GM21576 (cell line): Measurements from ENCODE around the gene PRRC2B.

Source experiments
- ATAC-seq: cut with Tn5 transposase; IDR thresholded peaks from one replicate; pipeline ENCODE4 v1.9.1; 2021; ENCODE audit warnings: mild to moderate bottlenecking, moderate library complexity; ENCODE audit not compliant: unreplicated experiment

Gene PRRC2B

DNA sequence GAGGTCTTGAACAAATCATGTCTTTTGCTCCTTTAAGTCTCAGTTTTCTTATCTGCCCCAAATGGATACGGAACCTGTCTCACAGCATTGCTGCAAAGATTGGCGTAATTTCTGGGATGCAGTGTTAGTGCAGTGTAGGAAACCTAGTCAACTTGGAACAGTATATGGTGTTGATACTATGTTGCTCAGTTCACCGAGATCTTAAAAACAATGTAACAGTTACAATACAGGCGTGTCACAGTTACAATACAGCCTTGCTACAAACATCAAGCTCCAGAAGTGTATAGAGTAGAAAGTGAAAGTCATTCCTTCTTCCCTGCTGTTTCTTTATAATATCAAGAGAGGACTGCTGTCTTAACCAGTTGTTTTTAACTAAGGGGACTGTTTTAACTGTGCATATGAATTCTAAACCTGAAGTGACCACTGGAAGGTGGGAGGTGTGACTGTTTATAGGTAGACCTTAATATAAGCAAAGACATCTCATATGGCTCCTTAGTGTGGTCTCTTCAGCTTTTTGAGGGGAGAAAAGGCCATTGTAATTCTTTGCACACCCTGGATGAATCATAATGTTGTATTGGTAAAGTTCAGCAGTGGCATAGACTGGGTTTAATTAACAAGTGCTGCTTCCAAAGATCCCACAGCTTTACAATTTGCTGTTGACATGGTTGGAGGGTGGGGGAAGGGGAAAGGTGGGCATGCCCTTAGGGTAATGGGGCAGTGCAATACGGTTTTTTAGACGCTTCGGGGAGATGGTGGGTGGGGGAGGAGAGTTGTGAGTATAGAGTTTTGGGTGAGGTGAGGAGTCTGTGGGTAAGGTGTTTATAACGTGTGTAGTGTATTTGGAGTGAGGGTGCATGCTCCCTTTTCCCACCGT is 12.9 kb downstream of the PRRC2B start:
- no peak for ATAC-seq

DNA sequence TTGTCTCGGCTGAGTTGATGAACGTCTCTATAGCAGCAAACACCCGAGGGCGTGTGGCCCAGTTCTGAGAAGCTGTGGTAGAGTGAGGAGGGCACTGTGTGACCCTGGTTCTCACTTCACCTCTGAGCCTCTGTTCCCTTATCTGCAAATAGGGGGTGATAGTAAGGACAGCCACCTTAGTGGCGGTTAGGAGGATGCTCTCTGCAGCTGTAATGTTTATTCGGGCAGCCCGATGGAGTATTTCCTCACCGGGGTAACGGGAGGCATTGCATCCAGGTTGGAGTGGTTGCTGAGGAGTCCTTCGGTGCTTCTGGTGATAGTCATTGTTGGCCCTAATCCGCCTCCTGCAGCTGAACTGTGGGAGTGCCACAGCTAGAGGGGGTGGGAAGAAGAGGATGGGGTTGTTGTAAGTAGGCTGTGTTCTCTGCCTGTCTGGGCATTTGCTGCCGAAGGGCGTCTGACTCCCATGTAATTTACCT is 13.9 kb downstream of the PRRC2B start:
- no peak for ATAC-seq

DNA sequence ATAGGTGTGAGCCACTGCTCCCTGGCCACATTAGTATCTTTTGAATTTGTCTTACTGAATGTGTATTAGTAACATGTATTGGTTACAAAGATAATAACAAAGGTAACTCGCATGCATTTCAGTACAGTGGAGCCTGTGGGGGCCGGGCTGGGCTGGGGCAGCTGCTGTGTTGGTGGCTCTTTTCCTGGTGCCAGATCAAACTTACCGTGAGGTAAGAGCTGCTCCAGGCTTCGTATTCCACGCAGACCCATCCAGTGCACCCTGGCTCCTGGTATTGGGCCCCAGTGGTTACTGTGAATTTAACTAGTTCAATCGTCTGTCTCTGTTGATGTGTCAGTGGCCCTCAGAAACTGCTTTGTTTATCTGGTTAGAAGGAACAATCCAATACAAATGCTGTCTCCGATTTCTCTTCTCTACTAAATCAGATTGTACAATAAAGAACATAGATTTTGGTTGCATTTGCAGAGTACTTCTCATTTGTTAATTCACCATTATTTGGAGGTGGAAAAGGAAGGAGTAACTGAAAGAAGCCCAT is 15.6 kb downstream of the PRRC2B start:
- ATAC-seq: no peak

DNA sequence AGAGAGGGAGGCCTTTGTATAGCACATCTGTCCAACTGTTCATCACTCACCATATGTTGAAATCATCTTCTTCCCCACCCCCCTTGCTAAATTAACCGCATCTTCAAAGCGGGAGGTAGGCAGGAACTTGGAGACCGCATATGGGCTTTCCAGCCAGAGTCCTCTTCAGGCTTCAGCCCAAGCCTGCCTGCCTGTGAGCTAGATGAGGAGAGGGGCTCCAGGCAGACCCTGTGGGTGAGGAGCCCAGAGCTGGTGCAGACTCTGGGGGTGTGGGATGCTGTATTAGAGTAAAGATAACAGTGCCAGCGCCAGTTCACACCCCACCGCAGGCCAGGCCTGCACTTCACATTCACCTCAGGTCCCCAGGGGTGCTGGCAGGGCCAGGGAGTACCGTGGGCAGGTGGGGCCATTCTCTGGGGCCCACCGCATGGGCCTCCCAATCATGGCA is 16.2 kb downstream of the PRRC2B start:
- ATAC-seq: no peak

DNA sequence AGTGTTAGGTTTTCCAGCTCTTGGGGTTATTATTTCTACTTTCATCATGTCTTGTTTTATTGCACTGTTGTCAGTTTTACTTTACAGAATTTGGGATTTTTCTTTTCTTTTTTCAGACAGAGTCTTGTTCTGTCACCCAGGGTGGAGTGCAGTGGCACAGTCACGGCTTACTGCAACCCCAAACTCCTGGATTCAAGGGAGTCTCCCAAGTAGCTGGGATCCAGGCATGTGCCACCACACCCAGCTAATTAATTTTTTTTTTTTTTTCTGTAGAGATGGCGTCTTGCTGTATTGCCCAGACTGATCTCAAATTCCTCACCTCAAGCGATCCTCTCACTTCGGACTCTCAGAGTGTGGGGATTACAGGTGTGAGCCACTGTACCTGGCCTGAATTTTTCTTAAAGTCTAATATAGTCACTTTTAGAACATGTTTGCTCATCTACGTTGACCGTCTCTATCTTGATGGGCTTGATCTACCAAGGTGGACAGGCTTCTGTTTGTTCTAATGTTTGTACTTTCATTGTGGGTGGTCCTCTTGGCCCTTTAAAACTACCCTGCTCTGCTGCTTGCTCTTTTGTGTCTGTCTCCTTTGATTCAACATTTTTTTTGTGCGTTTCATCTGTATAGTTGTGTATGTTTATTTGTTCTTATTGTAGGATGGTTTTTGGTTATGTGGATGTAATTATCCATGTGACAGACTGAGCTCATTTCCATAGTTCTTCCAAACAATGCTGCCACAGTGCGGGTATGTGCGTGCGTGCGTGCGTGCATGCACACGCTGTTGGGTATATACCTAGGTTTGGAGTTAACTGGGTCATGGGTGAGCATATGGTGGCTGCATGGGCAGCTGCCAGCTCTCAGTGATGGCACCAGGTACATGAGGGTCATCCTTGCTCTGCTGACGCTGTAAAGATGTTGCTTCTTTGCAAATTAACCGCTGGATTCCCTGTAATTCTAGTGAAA is 18.1 kb downstream of the PRRC2B start:
- ATAC-seq: no peak

DNA sequence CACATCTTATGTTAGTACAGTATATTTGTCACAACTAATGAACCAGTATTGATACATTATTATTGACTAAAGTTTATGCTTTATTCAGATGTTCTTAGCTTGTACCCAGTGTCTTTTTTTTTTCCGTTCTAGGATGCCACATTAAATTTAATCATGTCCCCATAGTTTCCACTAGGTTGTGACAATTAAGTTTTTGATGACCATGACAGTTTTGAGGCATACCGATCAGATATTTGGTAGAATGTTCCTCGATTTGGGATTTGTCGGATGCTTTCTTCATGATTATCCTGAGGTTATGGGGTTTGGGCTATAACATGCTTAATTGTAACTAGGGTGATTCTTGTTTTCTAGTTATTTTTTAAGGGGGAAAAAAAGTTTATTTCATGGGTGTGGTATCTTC is 22.6 kb downstream of the PRRC2B start:
- no peak for ATAC-seq

DNA sequence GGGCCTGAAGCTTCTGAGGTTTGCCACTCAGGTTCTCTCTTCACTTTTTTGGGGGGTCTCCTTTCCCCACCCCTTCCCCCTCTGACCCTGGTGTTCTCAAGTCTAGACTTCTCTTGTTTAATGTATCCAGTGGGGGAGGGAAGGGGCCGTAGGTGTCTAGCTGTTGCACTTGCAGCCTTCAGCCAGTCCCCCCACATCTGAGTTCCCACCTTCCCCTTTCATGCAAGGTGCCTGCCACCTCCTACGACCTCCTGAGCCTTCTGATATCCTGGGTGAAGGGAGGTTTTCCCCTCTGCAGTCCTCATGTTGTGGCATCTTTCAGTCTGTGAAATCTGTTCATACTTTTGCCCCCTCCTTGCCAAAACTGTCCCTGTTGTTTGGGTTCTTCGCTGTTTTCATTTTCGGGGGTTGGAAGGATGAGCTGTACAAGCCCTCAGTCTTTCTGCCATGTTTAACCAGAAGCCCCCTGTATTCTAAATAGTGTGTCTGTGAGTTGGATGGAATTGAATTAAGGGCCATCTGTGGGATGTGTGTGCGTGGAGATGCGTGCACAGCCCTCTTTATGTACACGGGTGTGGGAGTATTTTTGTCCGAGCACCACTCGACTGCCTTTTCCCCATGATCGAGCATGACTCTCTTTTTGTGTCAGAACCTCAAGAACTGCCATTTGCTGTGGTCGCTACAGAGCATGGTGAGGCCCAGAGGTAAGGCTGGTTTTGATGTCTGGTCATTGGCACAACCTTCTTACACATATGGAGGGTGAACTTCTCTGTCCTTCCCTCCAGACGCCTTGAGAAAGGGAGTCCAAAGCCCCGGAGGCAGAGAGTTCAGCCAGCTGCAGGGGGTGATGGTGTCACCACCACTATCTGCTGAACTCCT is 23.6 kb downstream of the PRRC2B start:
- no peak for ATAC-seq

DNA sequence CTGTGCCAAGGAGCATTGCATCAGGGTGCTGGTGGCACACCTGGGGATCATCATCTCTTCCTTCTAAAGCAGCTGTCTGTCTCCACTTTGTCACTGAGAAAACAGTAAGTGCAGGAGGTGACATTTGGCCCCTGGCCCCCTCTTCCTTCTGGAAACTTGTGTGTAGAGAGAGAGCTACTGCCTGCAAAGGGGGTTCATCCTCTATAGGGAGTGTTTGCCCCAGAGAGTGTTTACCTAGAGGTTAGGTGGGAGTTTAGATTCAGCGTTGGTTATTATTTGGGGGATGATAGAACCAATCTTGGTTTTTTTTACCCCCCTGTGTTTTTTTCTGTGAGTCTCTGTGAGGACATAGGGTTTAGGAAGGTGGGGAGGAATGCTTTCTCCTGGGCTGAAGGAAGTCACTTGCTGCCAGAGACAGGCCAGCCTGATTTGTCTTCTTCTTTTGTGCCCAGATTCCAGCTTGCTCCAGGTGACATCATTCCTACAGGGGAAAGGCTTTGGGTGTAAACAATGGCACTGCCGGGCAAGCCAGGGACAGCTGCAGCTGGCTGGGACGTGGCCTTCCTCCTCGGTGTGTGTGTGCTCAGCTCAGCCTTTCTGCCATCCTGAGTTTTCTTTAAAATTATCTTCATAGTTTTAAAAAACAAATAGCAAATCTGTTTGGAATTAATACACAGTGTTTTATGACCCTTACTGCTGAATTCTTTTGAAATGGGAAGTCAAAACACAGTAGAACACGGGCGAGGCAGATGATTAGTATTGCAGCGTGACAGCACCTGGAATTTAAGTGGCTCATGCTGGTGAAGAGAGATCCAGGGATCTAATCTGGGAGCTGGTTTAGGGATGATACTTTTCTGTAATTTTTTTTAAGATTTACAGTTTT is 24.5 kb downstream of the PRRC2B start:
- no peak for ATAC-seq

DNA sequence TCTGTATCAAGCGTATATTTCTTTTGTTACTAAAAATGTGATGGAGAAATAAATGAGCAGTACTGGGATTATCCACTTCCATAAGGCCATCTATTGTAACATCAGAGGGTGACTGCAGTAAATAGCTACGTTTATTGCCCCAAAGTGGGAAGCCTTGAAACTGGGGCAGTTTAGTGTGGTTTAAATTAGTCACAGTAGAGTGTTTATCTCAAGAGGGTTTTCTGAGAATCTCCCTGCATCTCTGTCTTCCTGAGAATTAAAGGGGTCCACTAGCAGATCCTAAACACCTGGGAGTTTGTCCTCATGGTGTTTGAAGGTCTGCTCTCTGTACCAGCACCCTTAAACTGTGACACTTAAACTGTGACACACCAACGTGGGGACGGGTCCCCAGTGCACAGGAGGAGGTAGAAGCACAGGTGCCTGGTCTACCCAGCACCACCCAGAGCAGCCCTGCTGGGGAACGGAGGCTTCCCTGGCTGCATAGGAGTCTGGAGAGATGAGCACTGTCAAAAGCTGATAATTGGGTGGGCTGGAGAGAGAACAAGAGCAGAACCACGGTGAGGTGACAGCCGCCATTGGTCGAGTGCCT is 25.2 kb downstream of the PRRC2B start:
- ATAC-seq: no peak

DNA sequence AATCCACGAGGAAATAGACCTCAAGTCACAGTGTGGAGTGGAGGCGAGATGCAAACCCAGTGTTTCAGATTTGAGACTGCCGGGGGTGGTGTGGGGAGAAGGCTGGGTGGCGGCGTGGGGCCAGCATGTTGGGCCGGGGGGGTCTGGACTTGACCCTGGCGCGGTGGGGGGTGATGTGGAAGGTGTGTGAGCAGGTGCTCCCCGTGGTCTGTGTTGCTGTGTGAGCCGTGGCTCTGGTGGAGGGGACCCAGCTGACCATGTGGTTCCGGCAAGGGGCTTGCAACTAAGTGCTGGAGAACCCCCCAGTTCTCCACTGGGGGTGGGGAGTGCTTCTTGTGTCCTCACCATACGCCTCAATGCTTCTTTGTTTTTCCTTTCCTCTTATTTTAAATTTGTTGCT is 25.8 kb downstream of the PRRC2B start:
- no peak for ATAC-seq

DNA sequence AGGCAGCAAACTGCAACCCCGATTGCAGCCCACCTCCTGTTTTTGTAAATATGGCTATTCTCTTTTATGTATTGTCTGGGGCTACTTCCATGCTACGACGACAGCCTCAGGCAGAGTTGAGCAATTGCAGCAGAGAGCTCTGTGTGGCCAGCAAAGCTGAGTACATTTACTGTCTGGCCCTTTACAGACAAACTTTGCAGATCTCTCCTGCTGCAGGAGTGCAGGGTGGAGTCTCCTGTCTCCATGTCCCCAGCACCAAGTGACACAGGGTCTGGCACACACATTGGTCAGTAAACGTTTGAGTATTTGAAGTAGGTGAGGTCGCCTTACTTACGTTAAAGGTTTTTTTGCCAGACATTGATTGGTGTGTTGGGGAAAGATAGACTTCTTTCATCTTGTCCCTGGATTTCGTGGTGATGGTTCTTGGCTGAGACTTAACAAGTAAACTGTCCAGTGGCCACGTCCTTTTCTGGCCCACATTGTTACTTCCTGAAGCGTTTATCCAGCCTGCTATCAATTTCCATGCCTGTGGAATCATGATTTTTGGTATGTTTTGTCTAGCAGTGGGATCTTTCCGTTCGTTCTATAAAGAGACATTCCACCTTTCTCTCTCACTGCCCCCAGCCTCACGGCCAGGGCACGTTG is 27.2 kb downstream of the PRRC2B start:
- no peak for ATAC-seq

DNA sequence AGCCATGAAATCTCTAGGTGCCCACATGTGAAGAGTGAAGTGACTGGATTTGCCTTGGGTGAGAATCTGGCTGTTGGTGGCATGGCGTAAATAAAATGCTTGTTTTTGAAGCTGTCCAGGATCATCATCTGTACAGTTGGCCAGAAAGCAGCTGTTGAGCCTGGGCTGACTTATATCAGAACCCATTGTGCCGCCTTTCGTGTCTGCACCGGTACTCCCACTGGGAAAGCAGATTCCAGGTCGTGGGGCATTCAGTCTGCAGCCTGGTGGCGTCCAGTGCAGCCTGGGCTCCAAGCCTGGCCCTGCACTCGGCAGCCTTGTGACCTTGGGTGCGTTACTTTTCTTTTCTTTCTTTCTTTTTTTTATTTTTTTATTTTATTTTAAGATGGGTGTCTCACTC is 27.8 kb downstream of the PRRC2B start:
- no peak for ATAC-seq

DNA sequence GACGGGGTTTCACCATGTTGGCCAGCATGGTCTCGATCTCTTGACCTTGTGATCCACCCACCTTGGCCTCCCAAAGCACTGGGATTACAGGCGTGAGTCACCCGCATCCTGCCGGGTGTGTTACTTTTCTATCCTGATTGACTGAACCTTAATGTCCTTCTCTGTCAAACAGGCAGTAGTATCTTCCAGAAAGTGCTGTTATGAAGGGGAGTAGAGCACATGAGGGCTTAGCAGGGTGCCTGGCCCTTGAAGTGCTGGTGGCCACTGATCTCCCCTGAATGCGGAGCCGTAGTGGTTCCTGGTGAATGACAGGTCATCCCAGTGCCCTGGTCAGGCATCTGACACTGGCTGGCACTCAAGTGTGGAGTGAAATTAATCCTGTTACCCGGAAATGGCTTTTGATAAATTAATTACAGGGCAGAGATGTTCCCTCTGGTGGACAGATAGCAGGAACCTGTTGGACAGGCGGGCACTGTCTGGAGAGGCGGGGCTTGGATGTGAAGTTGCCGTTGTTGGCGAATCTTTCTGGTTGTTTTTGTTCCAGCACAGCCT is 28.4 kb downstream of the PRRC2B start:
- ATAC-seq: no peak

DNA sequence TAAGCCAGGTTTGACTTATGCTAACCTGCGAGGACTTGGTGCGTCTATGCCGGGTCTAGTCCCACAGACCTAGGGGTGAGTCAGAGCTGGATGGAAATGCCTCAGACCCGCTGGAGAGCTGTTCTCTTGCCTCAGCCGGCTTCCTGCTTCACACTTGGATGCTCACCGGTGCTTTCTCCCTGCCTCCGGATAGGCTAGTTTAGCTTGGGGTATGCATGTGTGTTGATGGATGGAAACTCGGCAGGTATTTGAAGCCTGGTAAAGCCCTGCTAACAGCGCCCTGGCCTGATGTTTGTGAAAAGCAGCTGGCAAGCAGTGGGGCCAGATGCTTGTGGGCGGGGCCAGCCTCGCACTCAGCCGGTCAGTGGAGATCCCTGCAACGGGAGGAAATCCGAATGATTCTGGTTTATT is 29.3 kb downstream of the PRRC2B start:
- no peak for ATAC-seq

DNA sequence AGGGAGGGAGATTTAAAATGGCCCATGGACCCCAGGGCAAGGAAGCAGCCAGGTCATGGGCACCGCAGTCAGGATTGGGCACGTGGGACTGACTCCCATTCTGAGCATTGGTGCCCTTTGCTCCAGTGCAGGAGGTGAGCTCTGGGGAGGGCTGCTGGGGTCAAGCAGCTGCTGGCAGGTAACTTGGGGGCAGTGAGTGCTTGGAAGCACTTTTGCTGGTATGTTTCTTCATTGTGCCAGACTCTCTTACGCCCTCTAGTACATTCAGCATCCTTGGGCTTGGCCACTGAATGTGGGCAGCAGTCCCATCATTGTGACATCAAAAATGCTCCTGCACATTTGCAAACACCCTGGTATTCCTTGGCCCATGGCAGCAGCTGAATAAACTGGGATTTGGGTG is 32.7 kb downstream of the PRRC2B start:
- no peak for ATAC-seq

DNA sequence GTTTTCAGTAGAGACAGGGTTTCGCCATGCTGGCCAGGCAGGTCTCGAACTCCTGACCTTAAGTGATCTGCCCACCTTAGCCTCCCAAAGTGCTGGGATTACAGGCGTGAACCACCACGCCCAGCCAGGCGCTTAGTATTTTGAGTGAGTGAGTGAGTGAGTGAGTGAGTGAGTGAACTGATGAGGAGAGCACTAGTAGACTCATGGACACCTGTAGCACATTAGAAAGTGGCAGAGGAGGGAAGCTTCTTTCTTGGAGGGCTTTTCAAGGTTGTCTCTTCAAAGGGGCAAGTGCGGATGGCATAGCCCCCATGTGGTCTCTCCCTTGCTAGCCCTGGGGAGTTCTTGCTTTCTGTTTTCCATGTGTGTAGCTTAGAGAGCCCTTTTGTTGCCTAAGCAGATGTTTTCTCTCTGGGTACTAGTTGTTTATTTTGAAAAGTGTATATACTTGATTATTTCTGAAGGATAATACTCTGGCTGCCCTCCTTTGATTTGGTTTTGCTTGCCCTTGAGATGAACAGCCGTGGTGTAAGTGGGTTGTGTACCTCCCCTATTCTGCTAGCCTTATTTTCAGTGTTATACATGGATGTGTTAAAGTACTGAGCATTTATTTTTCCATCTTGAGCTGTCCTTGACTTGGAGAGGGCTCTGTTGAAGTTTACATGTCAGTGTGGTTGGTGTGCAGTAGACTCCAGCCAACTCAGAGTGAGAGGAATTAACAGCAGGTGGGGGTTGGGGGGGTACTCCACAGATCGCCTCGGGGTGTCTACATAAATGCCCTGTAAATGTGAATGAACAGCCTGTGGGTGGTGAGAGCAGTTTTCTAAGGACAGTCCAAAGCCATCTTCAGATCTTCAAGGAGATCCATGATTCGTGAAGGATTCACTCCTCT is 35.5 kb downstream of the PRRC2B start:
- ATAC-seq: no peak

DNA sequence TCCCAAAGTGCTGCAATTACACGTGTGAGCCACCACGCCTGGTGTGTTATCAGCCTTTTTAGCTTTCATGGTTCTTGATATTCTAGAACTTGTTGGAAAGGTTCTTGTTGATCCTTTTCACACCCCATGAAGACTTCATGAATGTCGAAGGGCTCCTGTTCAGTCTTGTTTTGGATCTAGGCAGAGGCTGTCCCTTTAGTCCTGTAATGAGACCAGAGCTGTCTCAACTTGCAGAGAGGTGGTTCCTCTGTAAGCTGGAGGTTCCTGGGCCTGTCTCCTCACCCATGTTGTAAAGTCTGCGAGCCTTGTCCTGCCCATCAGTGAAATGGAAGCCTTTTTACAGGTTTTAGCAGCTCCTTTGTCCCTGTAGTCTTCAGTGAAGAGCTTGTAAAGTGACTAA is 38.2 kb downstream of the PRRC2B start:
- no peak for ATAC-seq
